HG02943 (cell line): Measurements from ENCODE around the gene UBP1.
"Not testable (repeated sequence)": the region's sequence is repeated elsewhere in the genome, so short reads cannot be mapped to it uniquely, and the experiment has no call there.

Experiments
- ATAC-seq: cut with Tn5 transposase; IDR thresholded peaks from one replicate; pipeline ENCODE4 v1.9.1; 2021; ENCODE audit warnings: mild to moderate bottlenecking, low read depth, moderate library complexity; ENCODE audit not compliant: unreplicated experiment

The UBP1 gene

DNA sequence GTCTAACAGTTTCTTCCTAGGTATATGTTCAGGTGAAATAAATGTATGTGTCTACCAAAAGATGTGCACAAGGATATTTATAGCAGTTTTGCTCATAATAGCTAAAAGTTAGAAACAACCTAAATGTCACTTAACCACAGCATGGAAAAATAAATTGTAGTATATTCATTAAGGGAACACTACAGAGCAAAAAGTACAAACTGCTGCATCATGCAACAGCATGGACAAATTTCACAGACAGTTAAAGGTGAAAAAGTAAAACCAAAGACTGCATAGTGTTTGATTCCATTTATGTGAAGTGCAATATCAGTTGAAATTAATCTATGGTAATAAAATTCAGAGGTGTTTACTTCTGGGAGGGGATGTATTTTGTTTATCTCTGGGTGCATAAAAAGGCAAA is 100.4 kb downstream of the UBP1 start:
- ATAC-seq: no peak

DNA sequence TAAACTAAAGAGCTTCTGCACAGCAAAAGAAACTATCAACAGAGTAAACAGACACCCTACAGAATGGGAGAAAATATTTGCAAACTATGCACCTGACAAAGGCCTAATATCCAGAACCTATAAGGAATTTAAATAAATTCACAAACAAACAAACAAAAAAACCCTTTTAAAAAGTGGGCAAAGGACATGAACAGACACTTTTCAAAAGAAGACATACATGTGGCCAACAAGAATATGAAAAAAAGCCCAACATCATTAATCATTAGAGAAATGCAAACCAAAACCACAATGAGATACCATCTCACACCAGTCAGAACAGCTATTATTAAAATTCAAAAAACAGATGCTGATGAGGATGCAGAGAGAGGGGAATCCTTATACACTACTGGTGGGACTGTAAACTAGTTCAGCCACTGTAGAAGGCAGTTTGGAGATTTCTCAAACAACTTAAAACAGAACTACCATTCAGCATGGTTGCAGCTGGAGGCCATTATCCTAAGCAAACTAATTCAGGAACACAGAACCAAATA is 101.2 kb downstream of the UBP1 start:
- not testable (repeated sequence) for ATAC-seq
